ENCODE measurements around the gene ARHGEF25.

ARHGEF25 gene

DNA sequence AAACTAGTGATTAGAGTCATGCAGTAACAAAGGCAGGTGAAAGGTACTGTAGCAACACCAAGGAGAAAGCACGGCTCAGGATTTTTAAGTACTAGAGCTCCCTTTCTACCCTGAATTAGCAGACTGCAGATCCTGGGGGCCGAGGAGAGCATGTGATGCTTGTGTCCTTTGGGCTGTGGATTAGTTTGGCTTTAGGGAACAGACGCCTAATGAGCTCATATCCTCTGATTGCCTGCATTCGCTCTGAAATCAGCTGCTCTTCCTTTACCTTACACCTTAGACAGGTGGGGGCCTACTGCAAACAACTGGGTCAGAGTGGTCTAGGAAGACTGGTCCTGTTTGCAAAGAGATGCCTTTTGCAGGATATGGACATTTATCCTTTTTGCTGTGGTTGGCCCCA lies 18.0 kb upstream of the ARHGEF25 start:
- no peak overlapping the region for H3K27ac ChIP-seq
- no peak for TF ChIP-seq CTCF (conservative IDR thresholded peaks at IDR 0.05)

DNA sequence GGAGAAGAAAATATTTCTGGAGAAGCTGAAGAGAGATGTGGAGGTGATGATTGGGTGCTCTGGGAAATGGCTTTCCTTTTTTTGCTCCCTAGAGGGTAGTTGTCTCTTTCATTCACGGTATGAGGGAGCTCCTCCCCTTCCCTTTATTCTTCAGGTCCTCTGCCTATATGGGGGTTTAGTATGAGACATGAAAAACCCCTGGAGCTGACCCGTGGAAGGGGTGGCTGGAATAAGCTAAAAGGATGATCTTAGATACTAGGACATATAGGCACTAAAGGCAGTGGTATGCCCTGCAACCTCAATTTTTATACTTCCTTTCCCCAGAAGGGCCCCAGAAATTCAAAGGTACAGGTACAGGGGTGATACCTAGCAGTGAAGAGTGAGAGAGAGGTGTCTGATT lies 10.8 kb upstream of the ARHGEF25 start:
- H3K27ac ChIP-seq, result no peak overlapping the region
- no peak for TF ChIP-seq CTCF (conservative IDR thresholded peaks at IDR 0.05)

- H3K27ac ChIP-seq, result no peak overlapping the region
- no peak for TF ChIP-seq CTCF (conservative IDR thresholded peaks at IDR 0.05)
These were observed 8.7 kb upstream of the ARHGEF25 start for GRCh38 chr12:57602544-57602943.

DNA sequence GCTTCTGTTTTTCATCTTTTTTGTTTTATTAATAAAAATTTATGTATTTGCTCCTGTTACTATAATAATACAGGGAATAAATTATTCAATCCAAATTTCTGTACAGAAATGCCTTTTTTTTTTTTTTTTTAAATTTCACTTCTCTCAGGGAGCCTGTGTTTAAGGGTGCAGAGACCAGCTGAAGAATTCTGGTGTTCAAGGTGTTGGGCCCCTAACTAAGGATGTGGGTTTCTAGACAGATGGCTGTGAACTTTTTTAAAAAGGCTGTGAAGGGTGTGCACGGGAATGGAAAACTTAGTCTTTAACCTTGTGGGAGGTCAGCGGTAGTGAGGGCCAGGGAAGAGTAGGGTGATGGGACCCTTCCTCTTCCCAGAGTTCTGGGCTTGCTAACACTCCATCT lies 7.9 kb upstream of the ARHGEF25 start:
- H3K27ac ChIP-seq, result peak overlapping the region; percentile 93
- TF ChIP-seq CTCF (conservative IDR thresholded peaks at IDR 0.05), result no peak

DNA sequence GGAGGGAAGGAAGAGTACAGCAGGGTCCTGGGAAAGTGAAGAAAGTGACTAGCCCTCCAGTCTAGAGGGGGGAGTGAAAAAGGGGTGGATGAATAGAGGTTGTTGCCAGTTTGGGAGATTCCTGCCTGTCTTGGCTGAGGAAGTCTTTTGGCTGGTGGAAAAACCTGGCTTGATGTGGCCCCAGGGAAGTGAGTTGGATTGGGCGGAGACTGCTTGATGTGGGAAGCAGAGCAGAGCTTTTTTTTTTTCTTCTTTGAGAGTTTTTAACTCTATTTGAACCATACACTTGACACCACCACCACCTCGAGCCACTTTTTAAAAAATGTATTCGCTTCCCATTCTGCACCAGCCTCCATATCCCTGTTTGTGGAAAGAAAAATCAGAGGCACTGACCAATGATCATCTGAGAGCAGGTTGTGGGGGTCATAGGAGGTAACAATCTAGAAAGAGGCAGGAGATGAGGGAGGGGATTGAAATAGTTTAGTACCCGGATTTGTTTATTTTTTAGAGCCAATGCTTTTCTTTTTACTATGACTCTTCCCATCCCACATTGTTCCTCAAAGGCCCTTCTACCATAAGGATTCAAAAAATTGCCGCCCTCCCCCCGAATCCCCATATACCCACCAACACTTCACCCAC lies 7.3 kb upstream of the ARHGEF25 start:
- peak overlapping the region; percentile 93 for H3K27ac ChIP-seq
- no peak for TF ChIP-seq CTCF (conservative IDR thresholded peaks at IDR 0.05)

- no peak for TF ChIP-seq CTCF (conservative IDR thresholded peaks at IDR 0.05)
- H3K27ac ChIP-seq, result peak within 1 kb of the TSS; percentile 93
These were observed 6.7 kb upstream of the ARHGEF25 start, which contains the start of gene DTX3 for GRCh38 chr12:57604454-57604991. TSS of gene DTX3 (plus strand) at chr12:57604824. CDS start at chr12:57606518, 1,694 bp downstream.

GRCh38 chr12:57604992-57605810 lies 6.0 kb upstream of the ARHGEF25 start:
- peak overlapping the region; percentile 93 for H3K27ac ChIP-seq

More at GRCh38 chr12:57604992-57605810, 6.0 kb upstream of the ARHGEF25 start:
- TF ChIP-seq CTCF (conservative IDR thresholded peaks at IDR 0.05), result no peak
